Naive thymus-derived CD4-positive, alpha-beta T cell (primary cell): Measurements from ENCODE around the gene LRG1. TPM values are rescaled to one million over a fixed set of nuclear protein-coding genes. Genes with fewer than 3 reads are reported as not detected.
A peak's percentile ranks its signal among the peaks of the same experiment; 100 is the strongest.

Experiments used
- ATAC-seq: fragments of 150-1000 bp; cut with Tn5 transposase; 2 replicates; pipeline ENCODE4 v1.10.0; 2021; ENCODE audit warnings: mild to moderate bottlenecking, moderate library complexity
- CTCF ChIA-PET: fragments of 350-600 bp; sonication (Branson Sonifier 250); formaldehyde crosslinking; loops from one replicate; lab custom pipeline; 2021; ENCODE audit warnings: antibody characterized with exemption; lab: Charles Lee
- POLR2A ChIA-PET: fragments of 350-600 bp; sonication (Branson Sonifier 250); formaldehyde crosslinking; loops from one replicate; lab custom pipeline; 2021; ENCODE audit warnings: antibody characterized with exemption, inconsistent platforms; lab: Charles Lee
- DNase-seq, 9 donors: peaks; one replicate each; pipeline versions ENCODE4 v3.0.0 to v3.0.0-alpha.2; 2020 to 2022; ENCODE audit warnings: mixed read lengths in 1 of 9
- H3K27ac ChIP-seq: one replicate; pipeline ENCODE4 v1.7.0; 2013; ENCODE audit warnings: mild to moderate bottlenecking, low read depth, low read length, moderate library complexity
- H3K27me3 ChIP-seq, 2 donors: one replicate each; pipeline ENCODE4 v1.7.0; 2013; ENCODE audit warnings: low read length in 2 of 2, mild to moderate bottlenecking in 2 of 2, moderate library complexity in 2 of 2; ENCODE audit not compliant: control insufficient read depth in 2 of 2, insufficient read depth in 2 of 2
- H3K36me3 ChIP-seq, 3 experiments: 1 replicate in 2 of 3; 2 replicates in 1 of 3; pipeline ENCODE4 v1.7.0; 2013; ENCODE audit warnings: low read length in 3 of 3, mild to moderate bottlenecking in 3 of 3, moderate library complexity in 1 of 3; ENCODE audit not compliant: insufficient read depth in 3 of 3, control insufficient read depth in 2 of 3
- H3K4me1 ChIP-seq, 2 donors: one replicate each; pipeline ENCODE4 v1.7.0; 2013; ENCODE audit warnings: low read length in 2 of 2, mild to moderate bottlenecking in 2 of 2, moderate library complexity in 1 of 2; ENCODE audit not compliant: control insufficient read depth in 2 of 2, insufficient read depth in 2 of 2
- H3K4me3 ChIP-seq: 2 replicates; pipeline ENCODE4 v1.7.0; 2013; ENCODE audit warnings: mild to moderate bottlenecking, low read length
- H3K9me3 ChIP-seq, 3 experiments: 1 replicate in 2 of 3; 2 replicates in 1 of 3; pipeline ENCODE4 v1.7.0; 2013; ENCODE audit warnings: low read length in 3 of 3; ENCODE audit not compliant: control insufficient read depth in 2 of 3
- H3K27ac Mint-ChIP-seq, 9 donors: one replicate each; pipeline ENCODE4 v1.8.0; 2020 to 2022; ENCODE audit warnings: mixed read lengths in 9 of 9, mild to moderate bottlenecking in 8 of 9, moderate library complexity in 5 of 9, inconsistent platforms in 2 of 9
- H3K27me3 Mint-ChIP-seq, 5 donors: one replicate each; pipeline ENCODE4 v1.8.0; 2021 to 2022; ENCODE audit warnings: mixed read lengths in 5 of 5, mild to moderate bottlenecking in 1 of 5
- H3K36me3 Mint-ChIP-seq, 5 donors: one replicate each; pipeline ENCODE4 v1.8.0; 2020 to 2022; ENCODE audit warnings: mixed read lengths in 5 of 5, mild to moderate bottlenecking in 3 of 5, inconsistent platforms in 1 of 5
- H3K4me1 Mint-ChIP-seq, 7 donors: one replicate each; pipeline ENCODE4 v1.8.0; 2020 to 2022; ENCODE audit warnings: mixed read lengths in 7 of 7, mild to moderate bottlenecking in 3 of 7, inconsistent platforms in 1 of 7
- H3K4me3 Mint-ChIP-seq, 10 donors: one replicate each; pipeline ENCODE4 v1.8.0; 2020 to 2022; ENCODE audit warnings: mild to moderate bottlenecking in 10 of 10, mixed read lengths in 10 of 10, moderate library complexity in 6 of 10, inconsistent platforms in 2 of 10
- H3K9me3 Mint-ChIP-seq, 11 donors: one replicate each; pipeline ENCODE4 v1.8.0; 2020 to 2022; ENCODE audit warnings: mixed read lengths in 11 of 11, mild to moderate bottlenecking in 4 of 11, inconsistent platforms in 1 of 11, moderate library complexity in 1 of 11
- intact Hi-C, 2 donors: fragments of 100-400 bp; cut with micrococcal nuclease; formaldehyde crosslinking; loops; one replicate each; pipeline ENCODE4 v1.15.1; 2023
- polyA plus RNA-seq, 2 donors: library from polyadenylated mRNA; unstranded; fragments of 300-500 nt; fragmentation: Illumina TruSeq; gene quantifications; one replicate each; pipeline ENCODE4 v1.2.3, GENCODE V29; 2021
- total RNA-seq, 6 experiments: library from RNA in 5 of 6; stranded (reverse) in 5 of 6; gene quantifications; 1 replicate in 5 of 6; 2 replicates in 1 of 6; pipeline ENCODE4 v1.2.3 and lab custom pipeline; 2021 to 2026

LRG1 gene
- total and polyA plus RNA-seq, 7 experiments from 2014 or later: 0.06 to 1.6 (median 0.50) TPM; not detected in 3

DNA sequence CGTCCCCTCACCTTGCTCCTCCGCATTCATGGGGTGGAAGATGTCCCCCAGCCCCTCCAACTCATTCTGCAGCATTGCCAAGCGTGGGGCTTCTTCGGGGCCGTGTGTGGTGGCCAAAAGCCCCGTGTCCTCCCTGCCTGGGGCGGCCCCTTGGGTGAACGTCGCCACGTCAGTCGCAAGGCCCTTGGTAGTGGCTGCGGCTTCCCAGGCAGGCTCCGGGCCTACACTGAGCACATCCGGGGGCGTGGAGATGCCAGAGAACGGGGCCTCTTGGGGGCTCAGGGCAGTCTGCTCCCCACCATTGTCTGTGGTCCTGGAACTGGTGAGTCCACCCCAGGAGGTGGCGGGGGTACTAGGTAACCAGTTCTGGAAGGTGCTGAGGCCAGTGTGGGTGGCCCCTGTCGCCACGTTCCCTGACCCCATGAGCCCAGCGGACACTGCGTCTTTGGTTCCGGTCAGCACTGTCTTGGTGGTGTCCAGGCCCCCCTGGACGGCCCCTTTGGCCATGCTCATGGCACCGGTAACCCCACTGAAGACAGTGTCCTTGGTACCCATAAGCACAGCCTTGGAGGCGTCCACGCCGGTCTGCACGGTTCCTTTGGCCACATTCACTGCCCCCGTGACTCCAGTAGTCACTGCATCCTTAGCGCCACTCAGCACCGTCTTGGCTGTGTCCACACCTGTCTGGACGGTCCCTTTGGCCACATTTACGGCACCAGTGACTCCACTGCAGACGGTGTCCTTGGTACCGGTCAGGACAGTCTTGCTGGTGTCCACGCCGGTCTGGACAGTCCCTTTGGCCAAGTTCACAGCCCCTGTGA lies 29.2 kb downstream of the LRG1 start:
- Histone ChIP-seq H3K9me3 (no peaks in the 10 kb centered on the region), H3K27me3 (no peaks in the 10 kb centered on the region), H3K27ac (no peak overlapping the region), H3K4me1 (no peaks in the 10 kb centered on the region), H3K36me3 (peaks cover 0 to 5% (median 0%) of the 10 kb centered on the region in 3 experiments), H3K4me3 (no peak overlapping the region)
- Mint-ChIP-seq H3K27ac (no peak overlapping the region), H3K4me1 (peaks cover 0 to 8% (median 0%) of the 10 kb centered on the region in 7 donors), H3K9me3 (no peaks in the 10 kb centered on the region), H3K4me3 (no peak overlapping the region), H3K27me3 (no peaks in the 10 kb centered on the region), H3K36me3 (peaks cover 0 to 9% (median 5%) of the 10 kb centered on the region in 5 donors)
- ATAC-seq: peak; percentile 18
- no peak for DNase-seq
- POLR2A ChIA-PET: interaction anchor here (0.9 kb wide), 1 partner anchor 59 kb away, joined by 3 read pairs; no protein-coding TSS in a partner anchor
- intact Hi-C loops: no loop called here
- CTCF ChIA-PET: no interaction called here

DNA sequence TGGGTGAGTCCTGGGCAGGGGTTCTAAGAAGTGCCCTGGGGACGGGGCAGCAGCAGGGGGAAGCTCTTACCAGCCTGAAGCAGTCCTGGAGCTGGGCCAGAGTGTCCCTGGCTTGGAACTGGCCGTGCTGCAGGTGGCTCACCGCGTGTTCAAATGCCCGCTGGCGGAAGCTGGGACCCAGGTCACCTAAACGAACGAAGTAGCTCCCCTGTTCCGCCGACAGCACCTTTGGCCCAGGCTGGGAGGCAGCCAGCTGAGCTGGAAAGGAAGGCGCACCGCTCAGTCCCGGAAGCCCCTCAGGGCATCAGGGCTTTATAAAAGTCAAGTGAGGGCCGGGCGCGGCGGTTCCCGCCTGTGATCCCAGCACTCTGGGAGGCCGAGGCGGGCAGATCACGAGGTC lies 31.1 kb downstream of the LRG1 start:
- peaks cover 0 to 9% (median 7%) of the 10 kb centered on the region in 5 donors for H3K36me3 Mint-ChIP-seq
- Histone ChIP-seq H3K4me1 (no peaks in the 10 kb centered on the region), H3K27me3 (no peaks in the 10 kb centered on the region), H3K4me3 (no peak overlapping the region), H3K9me3 (no peaks in the 10 kb centered on the region), H3K36me3 (peaks cover 0 to 14% (median 0%) of the 10 kb centered on the region in 3 experiments), H3K27ac (no peak overlapping the region)
- no peaks in the 10 kb centered on the region for H3K27me3 Mint-ChIP-seq
- ATAC-seq (no peak), DNase-seq (no peak)
- intact Hi-C loops: no loop called here
- H3K4me1 Mint-ChIP-seq: peaks cover 0 to 8% (median 0%) of the 10 kb centered on the region in 7 donors
- no peaks in the 10 kb centered on the region for H3K9me3 Mint-ChIP-seq
- POLR2A ChIA-PET: no interaction called here
- CTCF ChIA-PET: interaction anchor here (0.7 kb wide), 1 partner anchor 239 kb away, joined by 3 read pairs; no protein-coding TSS in a partner anchor
- no peak overlapping the region for H3K27ac Mint-ChIP-seq
- H3K4me3 Mint-ChIP-seq: no peak overlapping the region

DNA sequence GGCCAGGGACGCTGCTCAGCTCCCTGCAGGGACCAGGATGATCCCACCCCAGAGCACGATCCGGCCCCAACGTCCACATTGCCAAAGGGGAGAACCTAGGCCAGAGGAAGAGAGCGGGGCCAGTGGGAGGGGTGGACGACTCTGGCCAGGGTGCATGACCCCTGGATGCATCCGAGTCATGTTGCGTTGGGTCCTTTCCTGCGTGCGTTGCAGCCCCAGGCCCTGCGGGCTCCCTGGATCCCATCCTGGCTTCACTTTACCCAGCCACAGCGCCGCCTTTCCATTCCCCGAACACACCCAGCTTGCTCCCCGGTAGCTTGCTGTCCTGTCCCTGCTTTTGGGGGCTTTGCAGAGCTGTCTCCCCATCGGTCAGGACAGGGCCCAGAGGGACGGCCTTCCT lies 32.0 kb downstream of the LRG1 start:
- peaks cover 0 to 9% (median 7%) of the 10 kb centered on the region in 5 donors for H3K36me3 Mint-ChIP-seq
- ChIA-PET CTCF (no interaction called here), POLR2A (no interaction called here)
- no peaks in the 10 kb centered on the region for H3K9me3 Mint-ChIP-seq
- no peak overlapping the region for H3K4me3 Mint-ChIP-seq
- no peaks in the 10 kb centered on the region for H3K4me1 ChIP-seq
- no peaks in the 10 kb centered on the region for H3K27me3 Mint-ChIP-seq
- DNase-seq: no peak
- H3K4me1 Mint-ChIP-seq: peaks cover 0 to 8% (median 0%) of the 10 kb centered on the region in 7 donors
- intact Hi-C loops: no loop called here
- peaks cover 0 to 23% (median 0%) of the 10 kb centered on the region in 3 experiments for H3K36me3 ChIP-seq
- no peak for ATAC-seq
- no peak overlapping the region for H3K27ac ChIP-seq
- no peaks in the 10 kb centered on the region for H3K27me3 ChIP-seq
- no peaks in the 10 kb centered on the region for H3K9me3 ChIP-seq
- H3K27ac Mint-ChIP-seq: no peak overlapping the region
- no peak overlapping the region for H3K4me3 ChIP-seq

- Histone ChIP-seq H3K9me3 (no peaks in the 10 kb centered on the region), H3K4me3 (no peak overlapping the region), H3K4me1 (no peaks in the 10 kb centered on the region), H3K27me3 (no peaks in the 10 kb centered on the region), H3K36me3 (peaks cover 0 to 28% (median 0%) of the 10 kb centered on the region in 3 experiments), H3K27ac (no peak overlapping the region)
- POLR2A ChIA-PET: no interaction called here
- ATAC-seq (no peak), DNase-seq (no peak)
- Mint-ChIP-seq H3K27ac (no peak overlapping the region), H3K4me1 (peaks cover 0 to 8% (median 0%) of the 10 kb centered on the region in 7 donors), H3K9me3 (no peaks in the 10 kb centered on the region), H3K27me3 (no peaks in the 10 kb centered on the region), H3K4me3 (no peak overlapping the region), H3K36me3 (peaks cover 0 to 9% (median 7%) of the 10 kb centered on the region in 5 donors)
- CTCF ChIA-PET: no interaction called here
- intact Hi-C loops: no loop called here
Measured at GRCh38 chr19:4507150-4507452, 32.7 kb downstream of the LRG1 start.

- Histone ChIP-seq H3K4me1 (no peaks in the 10 kb centered on the region), H3K27me3 (no peaks in the 10 kb centered on the region), H3K9me3 (no peaks in the 10 kb centered on the region), H3K36me3 (peaks cover 0 to 33% (median 0%) of the 10 kb centered on the region in 3 experiments), H3K4me3 (no peak overlapping the region), H3K27ac (no peak overlapping the region)
- CTCF ChIA-PET: no interaction called here
- DNase-seq: no peak
- no peaks in the 10 kb centered on the region for H3K27me3 Mint-ChIP-seq
- no peaks in the 10 kb centered on the region for H3K9me3 Mint-ChIP-seq
- H3K4me1 Mint-ChIP-seq: peaks cover 0 to 8% (median 0%) of the 10 kb centered on the region in 7 donors
- ATAC-seq: no peak
- no peak overlapping the region for H3K27ac Mint-ChIP-seq
- POLR2A ChIA-PET: no interaction called here
- intact Hi-C loops: no loop called here
- no peak overlapping the region for H3K4me3 Mint-ChIP-seq
- peaks cover 0 to 9% (median 7%) of the 10 kb centered on the region in 5 donors for H3K36me3 Mint-ChIP-seq
Measured at GRCh38 chr19:4506449-4507149, 33.2 kb downstream of the LRG1 start.

DNA sequence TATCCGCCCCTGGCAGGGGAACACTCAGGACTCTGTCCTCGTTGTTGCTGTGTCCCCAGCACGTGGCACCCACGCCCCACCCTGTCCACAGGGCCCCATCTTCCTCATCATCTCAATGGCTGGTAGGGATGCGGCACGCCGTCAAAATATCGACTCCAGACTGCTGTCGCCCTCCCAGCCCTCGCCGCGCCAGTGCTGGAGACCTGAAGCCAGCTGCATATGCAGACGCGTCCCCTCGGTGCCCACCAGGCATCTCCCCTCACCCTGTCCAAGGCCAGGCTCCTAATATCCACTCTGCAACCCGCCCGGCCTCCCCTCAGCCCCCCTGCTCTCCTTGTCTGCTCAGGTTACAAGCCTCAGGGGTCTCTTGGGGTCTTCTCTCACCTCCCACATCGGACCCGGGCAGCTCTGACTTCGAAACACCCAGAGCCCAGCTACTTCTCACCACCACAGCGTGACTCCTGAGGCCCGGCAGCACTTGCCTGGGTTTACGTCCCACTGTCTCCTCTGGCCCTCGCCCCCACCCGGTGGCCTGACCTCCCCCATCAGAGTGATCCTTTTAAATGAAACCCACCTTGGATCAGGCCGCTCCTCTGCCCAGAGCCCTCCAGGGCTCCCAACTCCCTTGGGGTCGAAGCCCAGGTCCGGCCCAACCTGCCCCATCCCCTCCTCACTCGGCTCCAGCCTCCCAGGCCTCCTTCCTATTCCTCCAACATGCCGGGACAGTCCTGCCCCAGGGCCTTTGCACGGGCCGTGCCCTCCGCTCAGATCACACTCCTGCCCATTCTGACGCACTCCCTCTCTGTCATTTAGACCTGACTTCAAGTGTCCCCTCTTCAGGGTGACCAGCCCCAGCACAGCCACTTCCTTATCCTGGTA lies 34.0 kb downstream of the LRG1 start:
- Histone ChIP-seq H3K27ac (no peak overlapping the region), H3K9me3 (no peaks in the 10 kb centered on the region), H3K4me1 (no peaks in the 10 kb centered on the region), H3K36me3 (peaks cover 0 to 41% (median 0%) of the 10 kb centered on the region in 3 experiments), H3K27me3 (no peaks in the 10 kb centered on the region), H3K4me3 (no peak overlapping the region)
- Mint-ChIP-seq H3K4me3 (no peak overlapping the region), H3K36me3 (peaks cover 0 to 10% (median 7%) of the 10 kb centered on the region in 5 donors), H3K27ac (peak overlapping the region in 1 of 9 donors; percentile 27), H3K9me3 (no peaks in the 10 kb centered on the region), H3K4me1 (peaks cover 0 to 8% (median 0%) of the 10 kb centered on the region in 7 donors), H3K27me3 (no peaks in the 10 kb centered on the region)
- ChIA-PET POLR2A (interaction anchor here (0.6 kb wide), 2 partner anchors 22 to 1295 kb away, joined by 4 read pairs; no protein-coding TSS in a partner anchor), CTCF (no interaction called here)
- intact Hi-C loops: no loop called here
- DNase-seq (no peak), ATAC-seq (no peak)
